Measurements from ENCODE around the gene DHX8.

Gene DHX8

DNA sequence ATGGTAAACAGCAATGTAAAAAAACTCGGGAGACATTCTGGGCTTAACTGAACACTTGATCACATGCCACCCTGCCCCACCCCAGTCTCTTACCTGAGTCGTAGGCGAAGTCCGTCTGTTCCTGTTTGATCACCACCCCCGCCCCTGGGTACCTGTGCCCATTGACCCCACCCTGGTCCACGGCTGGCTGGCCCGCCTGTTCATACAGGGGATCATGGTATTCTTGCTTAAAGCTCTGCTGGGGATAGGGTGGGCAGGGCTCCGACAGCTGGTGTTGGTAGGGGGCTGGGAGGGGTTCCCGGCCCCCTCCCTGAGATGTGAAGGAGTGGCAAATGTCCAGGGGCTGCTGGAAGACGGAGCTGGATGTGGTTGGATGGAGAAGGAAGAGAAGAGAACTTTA is 48.8 kb downstream of the DHX8 start:
- no peak for TF ChIP-seq CTCF (IDR thresholded peaks at IDR 0.05; ENCODE audit: low read depth, low read length, missing control alignments)

DNA sequence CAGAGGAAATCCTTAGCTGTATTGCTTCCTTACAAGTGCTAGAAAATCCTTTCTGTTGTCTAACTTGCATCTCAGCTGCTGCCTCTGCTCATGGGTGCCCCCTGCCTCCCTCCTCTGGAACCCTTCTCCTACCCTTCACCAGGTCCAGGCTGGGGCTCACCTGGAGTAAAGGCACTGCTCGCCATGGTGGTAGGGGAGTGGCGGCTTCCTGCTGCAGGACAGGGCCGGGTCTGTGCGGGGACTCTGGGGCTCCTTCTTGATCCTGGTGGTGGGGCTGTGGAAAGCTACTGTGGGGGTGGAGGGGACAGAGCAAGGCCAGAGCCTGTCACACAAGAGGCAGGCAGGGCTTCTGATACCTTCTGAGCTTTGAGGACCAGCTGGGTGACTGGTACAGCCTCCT is 49.9 kb downstream of the DHX8 start:
- H3K4me3 ChIP-seq (ENCODE audit: low read depth, low read length), result no peak overlapping the region
- DNase-seq (ENCODE audit: low read depth), result no peak
- TF ChIP-seq CTCF (IDR thresholded peaks at IDR 0.05; ENCODE audit: low read depth, low read length, missing control alignments), result no peak

More for the DNA sequence above, 48.8 kb downstream of the DHX8 start:
- no peak overlapping the region for H3K4me3 ChIP-seq (ENCODE audit: low read depth, low read length)
- no peak for DNase-seq (ENCODE audit: low read depth)

DNA sequence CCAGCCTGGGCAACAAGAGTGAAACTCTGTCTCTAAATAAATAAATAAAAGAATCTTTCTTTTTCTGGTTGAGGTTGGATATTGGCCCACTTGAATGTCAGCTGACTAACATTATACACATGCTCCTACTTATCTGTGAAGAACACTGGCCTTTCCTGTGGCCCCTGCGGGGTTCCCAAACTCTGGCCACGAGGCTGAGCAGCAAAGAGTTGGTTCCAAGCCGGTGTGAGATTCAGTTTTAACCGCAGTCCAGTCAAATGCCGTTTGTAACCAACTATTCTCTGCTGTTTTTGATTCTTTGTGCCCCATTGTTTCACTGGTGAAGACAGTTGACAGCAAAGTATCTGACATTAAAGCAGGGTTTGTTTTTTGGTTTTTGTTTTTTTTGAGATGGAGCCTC is 51.1 kb downstream of the DHX8 start:
- no peak for DNase-seq (ENCODE audit: low read depth)
- no peak overlapping the region for H3K4me3 ChIP-seq (ENCODE audit: low read depth, low read length)
- no peak for TF ChIP-seq CTCF (IDR thresholded peaks at IDR 0.05; ENCODE audit: low read depth, low read length, missing control alignments)

- TF ChIP-seq CTCF (IDR thresholded peaks at IDR 0.05; ENCODE audit: low read depth, low read length, missing control alignments), result no peak
- no peak overlapping the region for H3K4me3 ChIP-seq (ENCODE audit: low read depth, low read length)
- DNase-seq (ENCODE audit: low read depth), result no peak
Observed at GRCh38 chr17:43536236-43536992, 52.6 kb downstream of the DHX8 start.

- no peak for TF ChIP-seq CTCF (IDR thresholded peaks at IDR 0.05; ENCODE audit: low read depth, low read length, missing control alignments)
- H3K4me3 ChIP-seq (ENCODE audit: low read depth, low read length), result no peak overlapping the region
- no peak for DNase-seq (ENCODE audit: low read depth)
Observed at GRCh38 chr17:43540821-43541674, 57.3 kb downstream of the DHX8 start.

DNA sequence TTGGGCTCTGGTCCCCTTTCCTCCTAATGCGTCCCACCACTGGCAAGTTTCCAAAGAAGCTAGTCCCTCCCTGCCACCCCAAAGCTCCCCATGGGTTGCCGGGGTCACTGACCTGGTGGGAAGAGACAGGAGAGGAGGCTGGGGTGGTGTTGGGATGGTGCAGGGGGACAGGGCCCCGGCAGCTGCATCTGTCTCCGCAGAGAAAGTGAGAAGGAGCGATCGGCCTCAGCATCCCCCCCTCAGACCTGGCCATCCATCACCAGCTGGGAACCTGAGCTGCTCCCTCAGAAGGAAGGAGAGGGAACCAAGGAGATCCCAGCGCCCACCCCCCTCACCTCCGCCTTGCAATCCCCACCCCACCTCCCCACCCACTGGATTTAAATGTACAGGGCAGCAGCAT is 59.1 kb downstream of the DHX8 start:
- no peak overlapping the region for H3K4me3 ChIP-seq (ENCODE audit: low read depth, low read length)
- no peak for TF ChIP-seq CTCF (IDR thresholded peaks at IDR 0.05; ENCODE audit: low read depth, low read length, missing control alignments)
- DNase-seq (ENCODE audit: low read depth), result no peak

Measured in GM12864 (cell line).